Transverse colon (tissue), 4 donors: ENCODE results near the gene NFKBIL1.

Source experiments
- EP300 ChIP-seq: sonication (generic); formaldehyde crosslinking; IDR thresholded peaks from one replicate; pipeline ENCODE4 v1.6.1; 2017; ENCODE audit warnings: antibody characterized with exemption, low read depth
- POLR2A ChIP-seq: fragments of 450-650 bp; IDR thresholded peaks from one replicate; pipeline ENCODE4 v1.6.1; 2016; ENCODE audit warnings: antibody characterized with exemption, mild to moderate bottlenecking, moderate library complexity
- POLR2AphosphoS5 ChIP-seq, 3 donors: sonication (generic); formaldehyde crosslinking; IDR thresholded peaks; one replicate each; pipeline ENCODE4 v1.6.1; 2016; ENCODE audit warnings: antibody characterized with exemption in 3 of 3
- TF ChIP-seq, protein P1 (sequence below), 5 experiments: fragments of 200-600 bp in 3 of 5; fragments of 450-650 bp in 2 of 5; sonication (generic) in 3 of 5; IDR thresholded peaks; 1 replicate in 2 of 5; 2 replicates in 3 of 5; pipeline ENCODE4 v1.5.1; 2016 to 2017; ENCODE audit warnings: antibody characterized with exemption in 5 of 5, inconsistent platforms in 3 of 5, mild to moderate bottlenecking in 2 of 5, moderate library complexity in 1 of 5

DNA sequence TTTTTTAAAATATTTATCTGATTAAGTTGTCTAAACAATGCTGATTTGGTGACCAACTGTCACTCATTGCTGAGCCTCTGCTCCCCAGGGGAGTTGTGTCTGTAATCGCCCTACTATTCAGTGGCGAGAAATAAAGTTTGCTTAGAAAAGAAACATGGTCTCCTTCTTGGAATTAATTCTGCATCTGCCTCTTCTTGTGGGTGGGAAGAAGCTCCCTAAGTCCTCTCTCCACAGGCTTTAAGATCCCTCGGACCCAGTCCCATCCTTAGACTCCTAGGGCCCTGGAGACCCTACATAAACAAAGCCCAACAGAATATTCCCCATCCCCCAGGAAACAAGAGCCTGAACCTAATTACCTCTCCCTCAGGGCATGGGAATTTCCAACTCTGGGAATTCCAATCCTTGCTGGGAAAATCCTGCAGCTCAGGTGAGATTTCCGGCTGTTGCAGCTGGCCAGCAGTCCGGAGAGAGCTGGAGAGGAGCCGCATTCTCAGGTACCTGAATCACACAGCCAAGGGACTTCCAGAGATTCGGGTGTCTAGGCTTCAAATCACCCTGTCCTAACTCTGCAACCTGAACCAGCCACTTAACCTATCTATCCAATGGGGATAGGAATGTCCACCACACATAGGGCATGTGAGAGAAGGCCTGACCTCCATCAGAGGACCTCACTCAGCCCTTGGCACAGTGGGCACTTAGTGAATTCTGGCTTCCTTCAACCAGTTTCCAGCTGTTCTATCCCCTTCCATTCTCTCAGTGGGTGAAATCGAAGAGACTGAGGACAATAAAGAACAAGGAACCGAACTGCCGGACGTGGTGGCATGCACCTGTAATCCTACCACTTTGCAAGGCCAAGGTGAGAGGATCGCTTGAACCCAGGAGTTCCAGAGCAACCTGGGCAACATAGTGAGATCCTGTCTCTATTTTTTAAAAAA is 31.0 kb downstream of the NFKBIL1 start:
- TF ChIP-seq, protein P1, sequence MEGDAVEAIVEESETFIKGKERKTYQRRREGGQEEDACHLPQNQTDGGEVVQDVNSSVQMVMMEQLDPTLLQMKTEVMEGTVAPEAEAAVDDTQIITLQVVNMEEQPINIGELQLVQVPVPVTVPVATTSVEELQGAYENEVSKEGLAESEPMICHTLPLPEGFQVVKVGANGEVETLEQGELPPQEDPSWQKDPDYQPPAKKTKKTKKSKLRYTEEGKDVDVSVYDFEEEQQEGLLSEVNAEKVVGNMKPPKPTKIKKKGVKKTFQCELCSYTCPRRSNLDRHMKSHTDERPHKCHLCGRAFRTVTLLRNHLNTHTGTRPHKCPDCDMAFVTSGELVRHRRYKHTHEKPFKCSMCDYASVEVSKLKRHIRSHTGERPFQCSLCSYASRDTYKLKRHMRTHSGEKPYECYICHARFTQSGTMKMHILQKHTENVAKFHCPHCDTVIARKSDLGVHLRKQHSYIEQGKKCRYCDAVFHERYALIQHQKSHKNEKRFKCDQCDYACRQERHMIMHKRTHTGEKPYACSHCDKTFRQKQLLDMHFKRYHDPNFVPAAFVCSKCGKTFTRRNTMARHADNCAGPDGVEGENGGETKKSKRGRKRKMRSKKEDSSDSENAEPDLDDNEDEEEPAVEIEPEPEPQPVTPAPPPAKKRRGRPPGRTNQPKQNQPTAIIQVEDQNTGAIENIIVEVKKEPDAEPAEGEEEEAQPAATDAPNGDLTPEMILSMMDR (IDR thresholded peaks at IDR 0.05), result no peak
- TF ChIP-seq POLR2A (no peak), POLR2AphosphoS5 (IDR thresholded peaks at IDR 0.05) (no peak), EP300 (no peak)
